GM19023 (cell line): Measurements from ENCODE around the gene CDAN1.
"Not testable (repeated sequence)": the region's sequence is repeated elsewhere in the genome, so short reads cannot be mapped to it uniquely, and the experiment has no call there.

Experiments
- ATAC-seq: cut with Tn5 transposase; IDR thresholded peaks from one replicate; pipeline ENCODE4 v1.9.1; 2021; ENCODE audit warnings: mild to moderate bottlenecking, moderate library complexity; ENCODE audit not compliant: unreplicated experiment

CDAN1 gene

GRCh38 chr15:42710662-42711061 is 26.3 kb downstream of the CDAN1 start:
- no peak for ATAC-seq

- no peak for ATAC-seq
Measured at GRCh38 chr15:42707873-42708544, 28.9 kb downstream of the CDAN1 start.

GRCh38 chr15:42707068-42707467 is 29.9 kb downstream of the CDAN1 start:
- ATAC-seq, result no peak

GRCh38 chr15:42705336-42705735 is 31.6 kb downstream of the CDAN1 start:
- ATAC-seq, result no peak

GRCh38 chr15:42704492-42704926 is 32.4 kb downstream of the CDAN1 start:
- no peak for ATAC-seq

- no peak for ATAC-seq
Measured at GRCh38 chr15:42696626-42697025, 40.3 kb downstream of the CDAN1 start.

GRCh38 chr15:42695527-42696071 is 41.3 kb downstream of the CDAN1 start:
- no peak for ATAC-seq

- ATAC-seq, result no peak
Measured at GRCh38 chr15:42694398-42694797, 42.5 kb downstream of the CDAN1 start.

- no peak for ATAC-seq
Measured at GRCh38 chr15:42693942-42694341, 43.0 kb downstream of the CDAN1 start.

- ATAC-seq, result no peak
Measured at GRCh38 chr15:42693496-42693895, 43.4 kb downstream of the CDAN1 start.

GRCh38 chr15:42692997-42693396 is 43.9 kb downstream of the CDAN1 start:
- no peak for ATAC-seq

- ATAC-seq, result no peak
Measured at GRCh38 chr15:42692536-42692935, 44.4 kb downstream of the CDAN1 start.

- ATAC-seq, result no peak
Measured at GRCh38 chr15:42691770-42692169, 45.2 kb downstream of the CDAN1 start.

GRCh38 chr15:42691308-42691707 is 45.6 kb downstream of the CDAN1 start:
- ATAC-seq, result no peak

GRCh38 chr15:42688301-42688700 is 48.6 kb downstream of the CDAN1 start:
- ATAC-seq, result no peak

GRCh38 chr15:42687740-42688139 is 49.2 kb downstream of the CDAN1 start:
- no peak for ATAC-seq

GRCh38 chr15:42686281-42686680 is 50.6 kb downstream of the CDAN1 start:
- no peak for ATAC-seq

GRCh38 chr15:42681119-42681518 is 55.8 kb downstream of the CDAN1 start:
- ATAC-seq, result no peak

- ATAC-seq, result not testable (repeated sequence)
Measured at GRCh38 chr15:42680142-42680482, 56.8 kb downstream of the CDAN1 start.

- ATAC-seq, result no peak
Measured at GRCh38 chr15:42679285-42680141, 57.4 kb downstream of the CDAN1 start.

- no peak for ATAC-seq
Measured at GRCh38 chr15:42675021-42675420, 61.9 kb downstream of the CDAN1 start.

GRCh38 chr15:42674472-42674871 is 62.5 kb downstream of the CDAN1 start:
- ATAC-seq, result no peak
